ENCODE data around the gene C16orf90. TPM values are rescaled to one million over a fixed set of nuclear protein-coding genes. Genes with fewer than 3 reads are reported as not detected.
A peak's percentile ranks its signal among the peaks of the same experiment; 100 is the strongest.

The C16orf90 gene
- total RNA-seq, 6 experiments from 2014 or later: not detected

DNA sequence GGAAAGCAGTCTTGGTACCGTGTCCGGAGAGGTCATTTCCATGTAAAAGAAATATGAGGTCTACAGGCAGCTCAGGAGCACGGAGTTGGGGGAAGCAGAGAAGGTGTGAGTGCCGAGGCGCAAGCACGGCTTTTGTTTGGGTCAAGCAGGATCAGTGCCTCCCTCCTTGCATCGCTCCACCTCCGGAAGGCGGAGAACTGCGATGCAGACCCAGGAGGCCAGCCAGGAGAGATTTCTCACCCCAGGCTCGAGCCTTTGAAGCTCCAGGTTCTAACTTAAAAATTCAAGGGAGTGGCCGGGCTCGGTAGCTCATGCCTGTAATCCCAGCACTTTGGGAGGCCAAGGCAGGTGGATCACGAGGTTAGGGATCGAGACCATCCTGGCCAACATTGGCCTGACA, 26.8 kb downstream of the C16orf90 start:
- Histone ChIP-seq H3K27ac (no peak overlapping the region), H3K27me3 (no peaks in the 10 kb centered on the region), H3K4me1 (peaks cover 0 to 32% (median 3%) of the 10 kb centered on the region in 4 donors), H3K4me3 (no peak overlapping the region), H3K36me3 (peaks cover 0 to 8% (median 0%) of the 10 kb centered on the region in 4 donors), H3K9me3 (no peaks in the 10 kb centered on the region)
- ATAC-seq (no peak), DNase-seq (no peak)
- TF ChIP-seq, protein P1, sequence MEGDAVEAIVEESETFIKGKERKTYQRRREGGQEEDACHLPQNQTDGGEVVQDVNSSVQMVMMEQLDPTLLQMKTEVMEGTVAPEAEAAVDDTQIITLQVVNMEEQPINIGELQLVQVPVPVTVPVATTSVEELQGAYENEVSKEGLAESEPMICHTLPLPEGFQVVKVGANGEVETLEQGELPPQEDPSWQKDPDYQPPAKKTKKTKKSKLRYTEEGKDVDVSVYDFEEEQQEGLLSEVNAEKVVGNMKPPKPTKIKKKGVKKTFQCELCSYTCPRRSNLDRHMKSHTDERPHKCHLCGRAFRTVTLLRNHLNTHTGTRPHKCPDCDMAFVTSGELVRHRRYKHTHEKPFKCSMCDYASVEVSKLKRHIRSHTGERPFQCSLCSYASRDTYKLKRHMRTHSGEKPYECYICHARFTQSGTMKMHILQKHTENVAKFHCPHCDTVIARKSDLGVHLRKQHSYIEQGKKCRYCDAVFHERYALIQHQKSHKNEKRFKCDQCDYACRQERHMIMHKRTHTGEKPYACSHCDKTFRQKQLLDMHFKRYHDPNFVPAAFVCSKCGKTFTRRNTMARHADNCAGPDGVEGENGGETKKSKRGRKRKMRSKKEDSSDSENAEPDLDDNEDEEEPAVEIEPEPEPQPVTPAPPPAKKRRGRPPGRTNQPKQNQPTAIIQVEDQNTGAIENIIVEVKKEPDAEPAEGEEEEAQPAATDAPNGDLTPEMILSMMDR (IDR thresholded peaks at IDR 0.05): no peak
- TF ChIP-seq POLR2A (IDR thresholded peaks at IDR 0.05): no peak
- WGBS (ENCODE audit: insufficient coverage, low coverage, low lambda C conversion rate, missing lambda C conversion rate): 68% methylated on average over 4 of the region's 15 CpGs
- intact Hi-C loops (cut with DNase I): no loop called here

DNA sequence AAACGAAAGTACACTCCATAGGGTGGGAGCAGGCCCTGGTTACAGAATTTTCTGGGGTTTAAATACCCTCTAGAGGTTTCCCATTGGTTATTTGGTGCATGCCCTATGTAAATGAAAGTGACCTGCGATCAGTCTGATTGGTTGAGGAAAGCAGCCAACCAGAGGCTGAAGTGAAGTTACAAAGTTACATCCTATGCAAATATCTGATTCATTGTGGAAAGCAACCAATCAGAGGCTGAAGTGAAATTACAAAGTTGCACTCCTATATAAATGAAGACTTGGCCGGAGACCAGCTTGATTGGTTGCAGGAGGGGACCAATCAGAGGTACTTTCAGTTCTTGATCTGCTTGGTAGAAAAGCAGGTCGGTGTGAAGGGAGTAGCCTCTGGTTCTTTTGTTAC, 27.4 kb downstream of the C16orf90 start:
- TF ChIP-seq POLR2A (IDR thresholded peaks at IDR 0.05): no peak
- TF ChIP-seq, protein P1 (IDR thresholded peaks at IDR 0.05): no peak
- ATAC-seq (no peak), DNase-seq (no peak)
- no peaks in the 10 kb centered on the region for H3K9me3 ChIP-seq
- H3K27ac ChIP-seq: no peak overlapping the region
- intact Hi-C loops (cut with DNase I): no loop called here
- WGBS (ENCODE audit: insufficient coverage, low coverage, low lambda C conversion rate, missing lambda C conversion rate): 89% methylated on average over 3 of the region's 4 CpGs
- peaks cover 0 to 8% (median 0%) of the 10 kb centered on the region in 4 donors for H3K36me3 ChIP-seq
- H3K27me3 ChIP-seq: no peaks in the 10 kb centered on the region
- no peak overlapping the region for H3K4me3 ChIP-seq
- peaks cover 0 to 32% (median 3%) of the 10 kb centered on the region in 4 donors for H3K4me1 ChIP-seq

DNA sequence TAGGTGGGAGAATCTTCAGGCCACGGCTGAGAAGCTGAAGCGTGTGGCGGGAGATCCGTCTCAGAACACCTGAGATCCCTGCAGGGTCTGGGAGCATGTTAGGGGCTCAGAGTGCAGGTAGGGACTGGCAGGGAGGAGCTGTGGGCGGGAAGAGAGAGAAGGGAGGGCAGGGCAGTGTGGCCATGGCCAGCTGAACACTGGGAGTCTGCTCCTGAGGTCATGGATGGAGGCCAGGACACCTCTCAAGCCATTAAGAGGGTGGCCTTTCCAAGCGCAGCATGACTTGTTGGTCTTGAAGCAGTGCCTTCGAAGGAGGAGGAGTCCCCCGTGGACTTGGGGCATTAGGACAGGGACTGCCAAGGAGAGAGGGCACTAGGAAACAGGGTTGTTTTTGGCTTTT, 28.1 kb downstream of the C16orf90 start:
- H3K4me3 ChIP-seq: no peak overlapping the region
- ATAC-seq (peak in 3 of 4 donors; percentile 15 to 35 (median 30)), DNase-seq (no peak)
- no peaks in the 10 kb centered on the region for H3K9me3 ChIP-seq
- no peaks in the 10 kb centered on the region for H3K27me3 ChIP-seq
- 88% methylated on average over 5 of the region's 8 CpGs for WGBS (ENCODE audit: insufficient coverage, low coverage, low lambda C conversion rate, missing lambda C conversion rate)
- H3K36me3 ChIP-seq: peaks cover 0 to 8% (median 0%) of the 10 kb centered on the region in 4 donors
- peaks cover 0 to 36% (median 3%) of the 10 kb centered on the region in 4 donors for H3K4me1 ChIP-seq
- TF ChIP-seq, protein P1 (IDR thresholded peaks at IDR 0.05): no peak
- TF ChIP-seq POLR2A (IDR thresholded peaks at IDR 0.05): no peak
- H3K27ac ChIP-seq: no peak overlapping the region
- intact Hi-C loops (cut with DNase I): no loop called here

DNA sequence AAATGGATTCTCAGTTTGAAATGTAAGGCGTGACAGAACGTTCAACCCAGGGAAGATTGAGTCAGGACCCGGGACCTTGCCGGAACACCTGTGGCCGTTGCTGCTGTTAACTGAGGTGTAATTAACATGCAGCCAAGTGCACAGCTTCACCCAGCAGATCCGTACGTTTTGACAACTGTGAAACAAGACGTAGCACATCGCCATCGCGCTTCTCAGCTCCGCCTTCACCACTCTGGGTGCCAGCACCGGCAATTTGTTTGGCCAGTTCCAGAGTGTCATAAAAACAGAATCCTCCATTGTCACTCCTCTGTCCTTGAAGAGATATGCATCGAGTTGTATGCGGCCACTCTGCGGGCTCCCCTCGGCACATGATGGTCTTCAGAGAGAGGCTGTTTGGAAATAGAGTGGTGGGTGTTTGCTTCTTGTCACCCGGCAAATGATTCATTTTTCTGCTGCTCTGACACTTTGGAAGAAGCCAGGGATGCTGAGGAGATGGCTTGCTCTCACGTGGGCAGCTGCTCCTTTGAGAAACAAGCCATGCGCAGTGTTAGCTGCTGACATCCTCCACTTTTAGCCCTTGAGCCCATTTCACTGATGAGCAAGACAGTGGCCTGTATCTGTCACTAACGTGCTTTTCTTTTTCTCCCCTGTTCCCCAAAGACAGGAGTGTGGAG, 29.2 kb downstream of the C16orf90 start:
- Histone ChIP-seq H3K27me3 (no peaks in the 10 kb centered on the region), H3K27ac (no peak overlapping the region), H3K4me3 (no peak overlapping the region), H3K9me3 (no peaks in the 10 kb centered on the region), H3K4me1 (peaks cover 0 to 47% (median 7%) of the 10 kb centered on the region in 4 donors), H3K36me3 (peaks cover 0 to 8% (median 0%) of the 10 kb centered on the region in 4 donors)
- intact Hi-C loops (cut with DNase I): no loop called here
- no peak for DNase-seq
- ATAC-seq: no peak
- 94% methylated on average over 7 of the region's 21 CpGs for WGBS (ENCODE audit: insufficient coverage, low coverage, low lambda C conversion rate, missing lambda C conversion rate)
- TF ChIP-seq, protein P1 (IDR thresholded peaks at IDR 0.05): no peak
- no peak for TF ChIP-seq POLR2A (IDR thresholded peaks at IDR 0.05)

Data from right lobe of liver (tissue), 6 donors.